Islet of Langerhans (tissue), 1 donor: ENCODE results near the gene SLC6A3.
"Not testable (repeated sequence)": the region's sequence is repeated elsewhere in the genome, so short reads cannot be mapped to it uniquely, and the experiment has no call there.

Experiments used
- FAIRE-seq: peaks from one replicate; lab custom pipeline; 2011; peaks lifted over from hg19 to GRCh38; lab: Jason Lieb, UNC

SLC6A3 gene

GRCh38 chr5:1385395-1386273 is 59.6 kb downstream of the SLC6A3 start:
- FAIRE-seq = no peak

- no peak for FAIRE-seq
Measured at GRCh38 chr5:1384521-1384920, 60.7 kb downstream of the SLC6A3 start.

- no peak for FAIRE-seq
Measured at GRCh38 chr5:1383886-1384401, 61.3 kb downstream of the SLC6A3 start.

GRCh38 chr5:1383344-1383743 is 61.9 kb downstream of the SLC6A3 start:
- FAIRE-seq = no peak

GRCh38 chr5:1382248-1382700 is 63.0 kb downstream of the SLC6A3 start:
- FAIRE-seq = no peak

- no peak for FAIRE-seq
Measured at GRCh38 chr5:1381370-1382247, 63.6 kb downstream of the SLC6A3 start.

GRCh38 chr5:1380910-1381309 is 64.3 kb downstream of the SLC6A3 start:
- no peak for FAIRE-seq

GRCh38 chr5:1380011-1380817 is 65.0 kb downstream of the SLC6A3 start:
- FAIRE-seq = no peak

- FAIRE-seq = no peak
Measured at GRCh38 chr5:1378866-1379659, 66.2 kb downstream of the SLC6A3 start.

- no peak for FAIRE-seq
Measured at GRCh38 chr5:1378096-1378495, 67.1 kb downstream of the SLC6A3 start.

GRCh38 chr5:1376981-1377380 is 68.3 kb downstream of the SLC6A3 start:
- FAIRE-seq = no peak

- no peak for FAIRE-seq
Measured at GRCh38 chr5:1375871-1376810, 69.1 kb downstream of the SLC6A3 start.

GRCh38 chr5:1374679-1375055 is 70.6 kb downstream of the SLC6A3 start:
- no peak for FAIRE-seq

- no peak for FAIRE-seq
Measured at GRCh38 chr5:1374030-1374678, 71.1 kb downstream of the SLC6A3 start.

- FAIRE-seq = not testable (repeated sequence)
Measured at GRCh38 chr5:1371972-1372342, 73.3 kb downstream of the SLC6A3 start.

- no peak for FAIRE-seq
Measured at GRCh38 chr5:1371218-1371971, 73.8 kb downstream of the SLC6A3 start.

- no peak for FAIRE-seq
Measured at GRCh38 chr5:1370006-1370405, 75.2 kb downstream of the SLC6A3 start.

- no peak for FAIRE-seq
Measured at GRCh38 chr5:1368756-1369155, 76.5 kb downstream of the SLC6A3 start.

- FAIRE-seq = no peak
Measured at GRCh38 chr5:1368236-1368635, 77.0 kb downstream of the SLC6A3 start.
